Mucosa of descending colon (tissue), 3 donors: ENCODE results near the gene KLHDC10. TPM values are rescaled to one million over a fixed set of nuclear protein-coding genes. Genes with fewer than 3 reads are reported as not detected.

ENCODE experiments used
- ATAC-seq: fragments of 200-7000 bp; cut with Tn5 transposase; one replicate; pipeline ENCODE4 v1.9.1; 2020; ENCODE audit warnings: mild to moderate bottlenecking, moderate library complexity
- DNase-seq, 3 donors: peaks; one replicate each; pipeline ENCODE4 v3.0.0-alpha.2; 2020
- H3K36me3 ChIP-seq: fragments of 200-600 bp; one replicate; pipeline ENCODE4 v1.8.0; 2021; ENCODE audit warnings: low read depth, mild to moderate bottlenecking
- H3K4me1 ChIP-seq: fragments of 200-600 bp; one replicate; pipeline ENCODE4 v1.8.0; 2021; ENCODE audit warnings: low read depth, mild to moderate bottlenecking
- H3K4me3 ChIP-seq: fragments of 200-600 bp; one replicate; pipeline ENCODE4 v1.8.0; 2021; ENCODE audit warnings: mild to moderate bottlenecking
- H3K9me3 ChIP-seq: fragments of 200-600 bp; one replicate; pipeline ENCODE4 v1.8.0; 2021; ENCODE audit warnings: mild to moderate bottlenecking
- intact Hi-C, 2 donors: fragments of 100-400 bp; cut with DNase I in 1 of 2; cut with micrococcal nuclease in 1 of 2; formaldehyde crosslinking; loops; one replicate each; pipeline versions ENCODE4 v1.11.0 to v1.11.1; 2022; cut with DNase I, micrococcal nuclease
- total RNA-seq, 3 donors: library from RNA; stranded (reverse); fragmentation: NEBNext Ultra II Directional in 2 of 3; extraction: Animal tissue kit (Norgen Biotek cat#: 25700) in 2 of 3; gene quantifications; one replicate each; pipeline versions ENCODE4 v1.2.1 to v1.2.4, GENCODE V29; 2021 to 2023
- TF ChIP-seq, protein P1 (sequence below): fragments of 200-600 bp; IDR thresholded peaks from one replicate; pipeline ENCODE4 v1.8.0; 2022; ENCODE audit warnings: antibody characterized with exemption, mild to moderate bottlenecking
- donor health status: DM: no; HTN: no; CAD: no; lungs with moderate emphysema.
- donor health status: DM: no; HTN: no; CAD: no.
- donor health status: DM: no; HTN: yes; CAD: no.

The KLHDC10 gene
- total RNA-seq, 3 donors from 2014 or later, result 30.1 to 36.2 (median 34.1) TPM

- Histone ChIP-seq H3K36me3 (no peaks in the 10 kb centered on the region), H3K4me1 (peaks cover 6% of the 10 kb centered on the region), H3K9me3 (no peaks in the 10 kb centered on the region), H3K4me3 (no peak overlapping the region)
- DNase-seq (no peak), ATAC-seq (no peak)
- TF ChIP-seq, protein P1, sequence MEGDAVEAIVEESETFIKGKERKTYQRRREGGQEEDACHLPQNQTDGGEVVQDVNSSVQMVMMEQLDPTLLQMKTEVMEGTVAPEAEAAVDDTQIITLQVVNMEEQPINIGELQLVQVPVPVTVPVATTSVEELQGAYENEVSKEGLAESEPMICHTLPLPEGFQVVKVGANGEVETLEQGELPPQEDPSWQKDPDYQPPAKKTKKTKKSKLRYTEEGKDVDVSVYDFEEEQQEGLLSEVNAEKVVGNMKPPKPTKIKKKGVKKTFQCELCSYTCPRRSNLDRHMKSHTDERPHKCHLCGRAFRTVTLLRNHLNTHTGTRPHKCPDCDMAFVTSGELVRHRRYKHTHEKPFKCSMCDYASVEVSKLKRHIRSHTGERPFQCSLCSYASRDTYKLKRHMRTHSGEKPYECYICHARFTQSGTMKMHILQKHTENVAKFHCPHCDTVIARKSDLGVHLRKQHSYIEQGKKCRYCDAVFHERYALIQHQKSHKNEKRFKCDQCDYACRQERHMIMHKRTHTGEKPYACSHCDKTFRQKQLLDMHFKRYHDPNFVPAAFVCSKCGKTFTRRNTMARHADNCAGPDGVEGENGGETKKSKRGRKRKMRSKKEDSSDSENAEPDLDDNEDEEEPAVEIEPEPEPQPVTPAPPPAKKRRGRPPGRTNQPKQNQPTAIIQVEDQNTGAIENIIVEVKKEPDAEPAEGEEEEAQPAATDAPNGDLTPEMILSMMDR, result no peak
- intact Hi-C loops, result no loop called here
These were observed 26.0 kb downstream of the KLHDC10 start for GRCh38 chr7:130096243-130096827.

GRCh38 chr7:130099331-130099730 lies 29.0 kb downstream of the KLHDC10 start:
- Histone ChIP-seq H3K4me1 (no peaks in the 10 kb centered on the region), H3K4me3 (no peak overlapping the region), H3K36me3 (no peaks in the 10 kb centered on the region), H3K9me3 (no peaks in the 10 kb centered on the region)
- no peak for ATAC-seq
- intact Hi-C loops, result no loop called here
- TF ChIP-seq, protein P1, result no peak
- no peak for DNase-seq

DNA sequence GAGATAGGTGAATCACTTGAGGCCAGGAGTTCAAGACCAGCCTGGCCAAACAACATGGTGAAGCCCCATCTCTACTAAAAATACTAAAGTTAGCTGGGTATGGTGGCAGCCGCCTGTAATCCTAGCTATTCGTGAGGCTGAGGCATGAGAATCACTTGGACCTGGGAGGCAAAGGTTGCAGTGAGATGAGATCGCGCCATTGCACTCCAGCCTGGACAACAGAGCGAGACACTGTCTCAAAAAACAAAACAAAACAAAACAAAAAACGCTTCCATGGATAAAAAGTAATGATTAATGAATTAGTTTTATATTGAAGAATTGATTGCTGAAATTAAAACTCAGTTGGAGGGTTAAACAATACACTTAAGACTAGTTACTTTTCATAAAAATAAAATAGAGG lies 32.3 kb downstream of the KLHDC10 start:
- ATAC-seq, result no peak

DNA sequence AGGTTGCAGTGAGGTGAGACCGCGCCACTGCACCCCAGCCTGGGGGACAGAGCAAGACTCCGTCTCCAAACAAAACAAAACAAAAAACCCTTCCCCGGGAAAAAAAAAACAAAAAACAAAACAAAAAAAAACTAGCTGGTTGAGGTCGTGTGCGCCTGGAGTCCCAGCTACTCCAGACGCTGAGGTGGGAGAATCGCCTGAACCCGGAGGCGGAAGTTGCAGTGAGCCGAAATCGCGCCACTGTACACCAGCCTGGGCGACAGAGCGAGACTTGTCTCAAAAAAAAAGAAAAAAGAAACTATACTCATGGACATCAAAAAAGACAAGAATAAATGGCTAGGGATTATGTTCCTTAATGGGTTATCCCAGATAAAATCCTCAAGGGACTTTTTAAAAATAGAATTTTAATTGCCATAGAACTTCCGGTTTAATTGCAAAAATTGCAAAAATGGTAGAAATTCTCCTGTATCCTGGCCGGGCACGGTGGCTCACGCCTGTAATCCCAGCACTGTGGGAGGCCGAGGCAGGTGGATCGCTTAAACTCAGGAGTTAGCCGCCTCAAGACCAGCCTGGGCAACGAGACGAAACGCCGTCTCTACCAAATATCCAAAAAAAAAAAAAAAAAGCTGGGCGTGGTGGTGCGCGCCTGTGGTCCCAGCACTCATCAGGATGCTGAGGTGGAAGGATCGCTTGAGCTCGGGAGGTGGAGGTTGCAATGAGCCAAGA lies 37.8 kb downstream of the KLHDC10 start:
- Histone ChIP-seq H3K4me3 (no peak overlapping the region), H3K9me3 (no peaks in the 10 kb centered on the region), H3K4me1 (peaks cover 3% of the 10 kb centered on the region), H3K36me3 (no peaks in the 10 kb centered on the region)
- TF ChIP-seq, protein P1, result no peak
- ATAC-seq (no peak), DNase-seq (no peak)
- intact Hi-C loops, result no loop called here

More for the DNA sequence above, 32.3 kb downstream of the KLHDC10 start:
- no peaks in the 10 kb centered on the region for H3K9me3 ChIP-seq
- no peak overlapping the region for H3K4me3 ChIP-seq
- intact Hi-C loops, result no loop called here
- no peaks in the 10 kb centered on the region for H3K36me3 ChIP-seq
- TF ChIP-seq, protein P1, result no peak
- no peaks in the 10 kb centered on the region for H3K4me1 ChIP-seq
- no peak for DNase-seq

DNA sequence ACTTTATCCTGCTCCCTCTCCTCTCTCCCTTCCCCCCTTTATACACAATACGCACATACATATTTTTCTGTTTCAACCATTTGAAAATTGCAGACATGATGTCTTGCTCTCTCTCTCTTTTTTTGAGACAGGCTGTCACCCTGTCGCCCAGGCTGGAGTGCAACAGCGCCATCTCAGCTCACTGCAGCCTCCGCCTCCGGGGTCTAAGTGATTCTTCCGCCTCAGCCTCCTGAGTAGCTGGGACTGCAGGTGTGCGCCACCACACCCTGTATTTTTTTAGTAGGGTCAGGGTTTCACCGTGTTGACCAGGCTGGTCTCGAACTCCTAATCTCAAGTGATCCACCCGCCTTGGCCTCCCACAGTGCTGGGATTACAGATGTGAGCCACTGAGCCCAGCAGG lies 38.5 kb downstream of the KLHDC10 start:
- H3K4me3 ChIP-seq, result no peak overlapping the region
- ATAC-seq, result no peak
- H3K4me1 ChIP-seq, result peaks cover 10% of the 10 kb centered on the region
- no peaks in the 10 kb centered on the region for H3K9me3 ChIP-seq
- intact Hi-C loops, result no loop called here
- TF ChIP-seq, protein P1, result no peak
- H3K36me3 ChIP-seq, result no peaks in the 10 kb centered on the region
- no peak for DNase-seq
